HepG2 (cell line): ENCODE measurements around the gene GPATCH3. TPM values are rescaled to one million over a fixed set of nuclear protein-coding genes. Genes with fewer than 3 reads are reported as not detected.

Source experiments
- GTF3A ChIP-seq: sonication (generic); formaldehyde crosslinking; conservative IDR thresholded peaks from 2 replicates; pipeline ENCODE4 v1.4.0; 2020; ENCODE audit warnings: mild to moderate bottlenecking, missing genetic modification reagents
- SMAD3 ChIP-seq: sonication (generic); formaldehyde crosslinking; IDR thresholded peaks from 2 replicates; pipeline ENCODE4 v1.4.0; 2020; ENCODE audit warnings: missing genetic modification reagents
- ZFY ChIP-seq: sonication (generic); formaldehyde crosslinking; IDR thresholded peaks from 2 replicates; pipeline ENCODE4 v1.4.0; 2020; ENCODE audit warnings: missing genetic modification reagents
- ZNF292 ChIP-seq: sonication (generic); formaldehyde crosslinking; IDR thresholded peaks from 2 replicates; pipeline ENCODE4 v1.8.1; 2022; ENCODE audit warnings: mild to moderate bottlenecking, low read depth, missing genetic modification reagents, borderline replicate concordance
- ZNF441 ChIP-seq: sonication (generic); formaldehyde crosslinking; IDR thresholded peaks from 2 replicates; pipeline ENCODE4 v1.7.0; 2021; ENCODE audit warnings: missing genetic modification reagents, borderline replicate concordance
- ZNF552 ChIP-seq: sonication (generic); formaldehyde crosslinking; IDR thresholded peaks from 2 replicates; pipeline ENCODE4 v1.9.0; 2022; ENCODE audit warnings: missing genetic modification reagents, mild to moderate bottlenecking, borderline replicate concordance
- ZNF557 ChIP-seq: sonication (generic); formaldehyde crosslinking; IDR thresholded peaks from 2 replicates; pipeline ENCODE4 v1.4.0; 2020; ENCODE audit warnings: missing genetic modification reagents
- ZSCAN12 ChIP-seq: sonication (generic); formaldehyde crosslinking; IDR thresholded peaks from 2 replicates; pipeline ENCODE4 v1.9.0; 2021; ENCODE audit warnings: mild to moderate bottlenecking, missing genetic modification reagents
- ZSCAN9 ChIP-seq: IDR thresholded peaks from 2 replicates; pipeline ENCODE4 v1.6.1; 2016; ENCODE audit warnings: borderline replicate concordance
- polyA plus RNA-seq, 8 experiments: library from polyadenylated mRNA; depleted of rRNA in 3 of 8; stranded (reverse) in 7 of 8; unstranded in 1 of 8; fragments of >200 nt; fragmentation: Illumina TruSeq in 4 of 8; extraction: Trizol in 4 of 8; gene quantifications; 2 replicates each; pipeline versions ENCODE4 v1.2.1 to v1.2.3, GENCODE V29; 2011 to 2016; ENCODE audit warnings: low read depth in 4 of 8, missing spikeins in 1 of 8, mixed read lengths in 1 of 8; ENCODE audit not compliant: insufficient read depth in 1 of 8
- total RNA-seq, 5 experiments: library from RNA; depleted of rRNA; stranded (reverse); fragments of >200 nt; fragmentation: Illumina TruSeq; extraction: Trizol; gene quantifications; 2 replicates each; pipeline ENCODE4 v1.2.3, GENCODE V29; 2016; ENCODE audit warnings: low read depth in 1 of 5
- TF ChIP-seq, protein P1 (sequence below): IDR thresholded peaks from 2 replicates; pipeline ENCODE4 v1.6.1; 2016; ENCODE audit warnings: low read depth, missing genetic modification reagents, missing compliant biosample characterization
- TF ChIP-seq, protein P2 (sequence below): sonication (generic); formaldehyde crosslinking; IDR thresholded peaks from 2 replicates; pipeline ENCODE4 v1.5.1; 2020; ENCODE audit warnings: missing genetic modification reagents, mild to moderate bottlenecking, borderline replicate concordance
- TF ChIP-seq, protein P3 (sequence below): sonication (generic); formaldehyde crosslinking; IDR thresholded peaks from 2 replicates; pipeline ENCODE4 v1.5.0; 2020; ENCODE audit warnings: mild to moderate bottlenecking, missing genetic modification reagents
- TF ChIP-seq, protein P4 (sequence below): conservative IDR thresholded peaks from 2 replicates; pipeline ENCODE4 v1.6.1; 2018; ENCODE audit warnings: missing genetic modification reagents
- TF ChIP-seq, protein P5 (sequence below): sonication (generic); formaldehyde crosslinking; IDR thresholded peaks from 2 replicates; pipeline ENCODE4 v1.8.1; 2023; ENCODE audit warnings: mild to moderate bottlenecking, missing genetic modification reagents, borderline replicate concordance

GPATCH3 gene
- total and polyA plus RNA-seq, 2 of the 13 experiments (the other 11 are each of a cell fraction or from before 2014, with no cell fraction given) = 8.3 to 11.0 TPM

DNA sequence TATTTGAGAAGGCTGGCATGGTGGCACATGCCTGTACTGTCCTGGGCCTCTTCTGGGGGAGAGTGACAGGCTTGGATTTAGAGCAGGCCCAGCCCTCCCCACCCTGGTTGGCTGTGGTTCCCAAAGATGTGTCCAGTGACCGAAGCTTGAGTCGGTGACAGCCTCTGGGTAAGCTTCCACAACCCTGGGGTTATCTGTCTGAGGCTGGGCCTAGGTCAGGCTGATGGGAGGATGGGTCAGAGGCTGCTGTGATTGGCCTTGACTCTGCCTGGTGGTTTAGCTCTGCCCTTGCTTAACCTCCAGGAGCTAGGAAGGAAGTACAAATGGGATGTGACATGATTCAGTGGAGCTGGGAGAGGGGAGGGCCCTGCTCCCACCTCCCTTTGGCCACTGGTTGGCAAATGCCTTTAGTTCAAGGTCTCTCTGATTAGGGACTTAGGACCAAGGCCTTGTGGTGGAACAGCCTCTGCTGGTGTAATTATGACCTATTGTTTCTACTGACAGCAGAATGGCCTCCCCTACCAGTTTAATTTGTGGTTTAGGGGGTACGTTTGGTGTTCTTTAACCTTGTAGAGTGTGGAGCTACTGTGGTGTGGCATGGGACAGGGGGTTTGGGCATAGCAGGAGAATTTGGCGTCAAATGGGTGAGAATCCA, 37.9 kb upstream of the GPATCH3 start (continued):
- TF ChIP-seq, protein P1, sequence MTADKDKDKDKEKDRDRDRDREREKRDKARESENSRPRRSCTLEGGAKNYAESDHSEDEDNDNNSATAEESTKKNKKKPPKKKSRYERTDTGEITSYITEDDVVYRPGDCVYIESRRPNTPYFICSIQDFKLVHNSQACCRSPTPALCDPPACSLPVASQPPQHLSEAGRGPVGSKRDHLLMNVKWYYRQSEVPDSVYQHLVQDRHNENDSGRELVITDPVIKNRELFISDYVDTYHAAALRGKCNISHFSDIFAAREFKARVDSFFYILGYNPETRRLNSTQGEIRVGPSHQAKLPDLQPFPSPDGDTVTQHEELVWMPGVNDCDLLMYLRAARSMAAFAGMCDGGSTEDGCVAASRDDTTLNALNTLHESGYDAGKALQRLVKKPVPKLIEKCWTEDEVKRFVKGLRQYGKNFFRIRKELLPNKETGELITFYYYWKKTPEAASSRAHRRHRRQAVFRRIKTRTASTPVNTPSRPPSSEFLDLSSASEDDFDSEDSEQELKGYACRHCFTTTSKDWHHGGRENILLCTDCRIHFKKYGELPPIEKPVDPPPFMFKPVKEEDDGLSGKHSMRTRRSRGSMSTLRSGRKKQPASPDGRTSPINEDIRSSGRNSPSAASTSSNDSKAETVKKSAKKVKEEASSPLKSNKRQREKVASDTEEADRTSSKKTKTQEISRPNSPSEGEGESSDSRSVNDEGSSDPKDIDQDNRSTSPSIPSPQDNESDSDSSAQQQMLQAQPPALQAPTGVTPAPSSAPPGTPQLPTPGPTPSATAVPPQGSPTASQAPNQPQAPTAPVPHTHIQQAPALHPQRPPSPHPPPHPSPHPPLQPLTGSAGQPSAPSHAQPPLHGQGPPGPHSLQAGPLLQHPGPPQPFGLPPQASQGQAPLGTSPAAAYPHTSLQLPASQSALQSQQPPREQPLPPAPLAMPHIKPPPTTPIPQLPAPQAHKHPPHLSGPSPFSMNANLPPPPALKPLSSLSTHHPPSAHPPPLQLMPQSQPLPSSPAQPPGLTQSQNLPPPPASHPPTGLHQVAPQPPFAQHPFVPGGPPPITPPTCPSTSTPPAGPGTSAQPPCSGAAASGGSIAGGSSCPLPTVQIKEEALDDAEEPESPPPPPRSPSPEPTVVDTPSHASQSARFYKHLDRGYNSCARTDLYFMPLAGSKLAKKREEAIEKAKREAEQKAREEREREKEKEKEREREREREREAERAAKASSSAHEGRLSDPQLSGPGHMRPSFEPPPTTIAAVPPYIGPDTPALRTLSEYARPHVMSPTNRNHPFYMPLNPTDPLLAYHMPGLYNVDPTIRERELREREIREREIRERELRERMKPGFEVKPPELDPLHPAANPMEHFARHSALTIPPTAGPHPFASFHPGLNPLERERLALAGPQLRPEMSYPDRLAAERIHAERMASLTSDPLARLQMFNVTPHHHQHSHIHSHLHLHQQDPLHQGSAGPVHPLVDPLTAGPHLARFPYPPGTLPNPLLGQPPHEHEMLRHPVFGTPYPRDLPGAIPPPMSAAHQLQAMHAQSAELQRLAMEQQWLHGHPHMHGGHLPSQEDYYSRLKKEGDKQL = peak; percentile 59; the same call in 1 of the 2 replicates
- TF ChIP-seq SMAD3 (CRISPR knock-in tag) (no peak; the same call in 1 of the 2 replicates), ZNF292 (CRISPR knock-in tag) (peak; percentile 86; the same call in 1 of the 2 replicates), ZNF552 (no peak), ZSCAN9 (CRISPR knock-in tag) (no peak; the same call in 1 of the 2 replicates), ZSCAN12 (no peak), ZNF441 (CRISPR knock-in tag) (peak; percentile 66; the same call in 1 of the 2 replicates), GTF3A (CRISPR knock-in tag) (no peak), ZNF557 (no peak), ZFY (CRISPR knock-in tag) (peak; percentile 74)
- TF ChIP-seq, protein P2, sequence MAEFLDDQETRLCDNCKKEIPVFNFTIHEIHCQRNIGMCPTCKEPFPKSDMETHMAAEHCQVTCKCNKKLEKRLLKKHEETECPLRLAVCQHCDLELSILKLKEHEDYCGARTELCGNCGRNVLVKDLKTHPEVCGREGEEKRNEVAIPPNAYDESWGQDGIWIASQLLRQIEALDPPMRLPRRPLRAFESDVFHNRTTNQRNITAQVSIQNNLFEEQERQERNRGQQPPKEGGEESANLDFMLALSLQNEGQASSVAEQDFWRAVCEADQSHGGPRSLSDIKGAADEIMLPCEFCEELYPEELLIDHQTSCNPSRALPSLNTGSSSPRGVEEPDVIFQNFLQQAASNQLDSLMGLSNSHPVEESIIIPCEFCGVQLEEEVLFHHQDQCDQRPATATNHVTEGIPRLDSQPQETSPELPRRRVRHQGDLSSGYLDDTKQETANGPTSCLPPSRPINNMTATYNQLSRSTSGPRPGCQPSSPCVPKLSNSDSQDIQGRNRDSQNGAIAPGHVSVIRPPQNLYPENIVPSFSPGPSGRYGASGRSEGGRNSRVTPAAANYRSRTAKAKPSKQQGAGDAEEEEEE (CRISPR knock-in tag) = no peak; the same call in 1 of the 2 replicates
- TF ChIP-seq, protein P3, sequence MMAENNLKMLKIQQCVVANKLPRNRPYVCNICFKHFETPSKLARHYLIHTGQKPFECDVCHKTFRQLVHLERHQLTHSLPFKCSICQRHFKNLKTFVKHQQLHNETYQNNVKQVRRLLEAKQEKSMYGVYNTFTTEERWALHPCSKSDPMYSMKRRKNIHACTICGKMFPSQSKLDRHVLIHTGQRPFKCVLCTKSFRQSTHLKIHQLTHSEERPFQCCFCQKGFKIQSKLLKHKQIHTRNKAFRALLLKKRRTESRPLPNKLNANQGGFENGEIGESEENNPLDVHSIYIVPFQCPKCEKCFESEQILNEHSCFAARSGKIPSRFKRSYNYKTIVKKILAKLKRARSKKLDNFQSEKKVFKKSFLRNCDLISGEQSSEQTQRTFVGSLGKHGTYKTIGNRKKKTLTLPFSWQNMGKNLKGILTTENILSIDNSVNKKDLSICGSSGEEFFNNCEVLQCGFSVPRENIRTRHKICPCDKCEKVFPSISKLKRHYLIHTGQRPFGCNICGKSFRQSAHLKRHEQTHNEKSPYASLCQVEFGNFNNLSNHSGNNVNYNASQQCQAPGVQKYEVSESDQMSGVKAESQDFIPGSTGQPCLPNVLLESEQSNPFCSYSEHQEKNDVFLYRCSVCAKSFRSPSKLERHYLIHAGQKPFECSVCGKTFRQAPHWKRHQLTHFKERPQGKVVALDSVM (CRISPR knock-in tag) = peak; percentile 68; the same call in 1 of the 2 replicates
- TF ChIP-seq, protein P4, sequence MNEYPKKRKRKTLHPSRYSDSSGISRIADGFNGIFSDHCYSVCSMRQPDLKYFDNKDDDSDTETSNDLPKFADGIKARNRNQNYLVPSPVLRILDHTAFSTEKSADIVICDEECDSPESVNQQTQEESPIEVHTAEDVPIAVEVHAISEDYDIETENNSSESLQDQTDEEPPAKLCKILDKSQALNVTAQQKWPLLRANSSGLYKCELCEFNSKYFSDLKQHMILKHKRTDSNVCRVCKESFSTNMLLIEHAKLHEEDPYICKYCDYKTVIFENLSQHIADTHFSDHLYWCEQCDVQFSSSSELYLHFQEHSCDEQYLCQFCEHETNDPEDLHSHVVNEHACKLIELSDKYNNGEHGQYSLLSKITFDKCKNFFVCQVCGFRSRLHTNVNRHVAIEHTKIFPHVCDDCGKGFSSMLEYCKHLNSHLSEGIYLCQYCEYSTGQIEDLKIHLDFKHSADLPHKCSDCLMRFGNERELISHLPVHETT (CRISPR knock-in tag) = no peak
- TF ChIP-seq, protein P5, sequence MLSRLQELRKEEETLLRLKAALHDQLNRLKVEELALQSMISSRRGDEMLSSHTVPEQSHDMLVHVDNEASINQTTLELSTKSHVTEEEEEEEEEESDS = no peak; the same call in 1 of the 2 replicates
